ENCODE results near the gene HIF1A. TPM values are rescaled to one million over a fixed set of nuclear protein-coding genes. Genes with fewer than 3 reads are reported as not detected.

HIF1A gene
- total and polyA plus RNA-seq, 2 experiments from 2014 or later: 113 to 242 TPM

DNA sequence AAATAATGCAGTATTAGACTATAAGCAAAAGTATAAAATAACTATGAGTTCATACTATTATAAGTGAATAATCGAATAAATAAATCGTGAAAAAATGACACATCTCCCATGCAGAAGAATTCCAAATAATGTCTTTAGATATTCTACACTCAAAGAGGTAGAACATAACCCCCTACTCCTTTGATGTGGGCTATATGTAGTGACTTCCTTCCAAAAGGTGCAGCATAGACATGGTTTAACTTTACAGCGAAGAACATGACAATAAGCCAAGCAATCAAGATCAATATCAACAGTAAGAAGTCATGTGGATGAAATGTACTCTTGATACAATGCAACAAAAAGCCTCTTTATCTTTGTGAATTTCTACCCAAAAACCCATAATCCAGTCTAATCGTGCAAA, 46.0 kb upstream of the HIF1A start:
- no peaks in the 10 kb centered on the region for H3K27me3 ChIP-seq (ENCODE audit: insufficient read depth)
- no peaks in the 10 kb centered on the region for H3F3A ChIP-seq (replicated peaks; ENCODE audit: low read depth)
- H3K4me1 Mint-ChIP-seq: peaks cover 3% of the 10 kb centered on the region; the same call in 2 of the 3 replicates
- no peaks in the 10 kb centered on the region for H3K9me3 Mint-ChIP-seq
- H3K36me3 ChIP-seq (ENCODE audit: insufficient read depth): no peaks in the 10 kb centered on the region
- ATAC-seq (no peak), DNase-seq (ENCODE audit: low spot score) (no peak)
- no peaks in the 10 kb centered on the region for H3K36me3 Mint-ChIP-seq (ENCODE audit: low read depth)
- no peak overlapping the region for H3K4me3 ChIP-seq
- H3K79me2 ChIP-seq (replicated peaks; ENCODE audit: insufficient read depth): no peaks in the 10 kb centered on the region
- no peak overlapping the region for H3K4me3 Mint-ChIP-seq
- no peak overlapping the region for H3K4me2 ChIP-seq
- H4K20me1 ChIP-seq (replicated peaks; ENCODE audit: insufficient read depth): no peaks in the 10 kb centered on the region
- H3K4me1 ChIP-seq (ENCODE audit: insufficient read depth): no peaks in the 10 kb centered on the region
- H2AFZ ChIP-seq: no peak overlapping the region
- H3K27me3 Mint-ChIP-seq (ENCODE audit: insufficient read depth, low read depth, poor library complexity): no peaks in the 10 kb centered on the region
- H3K27ac Mint-ChIP-seq: no peak overlapping the region
- no peaks in the 10 kb centered on the region for H3K9me2 ChIP-seq (ENCODE audit: insufficient read depth)
- H3K27ac ChIP-seq (ENCODE audit: low read depth): no peak overlapping the region
- TF ChIP-seq JUNB (IDR thresholded peaks at IDR 0.05; ENCODE audit: unreplicated experiment) (no peak), REST (IDR thresholded peaks at IDR 0.05; ENCODE audit: unreplicated experiment) (no peak)

DNA sequence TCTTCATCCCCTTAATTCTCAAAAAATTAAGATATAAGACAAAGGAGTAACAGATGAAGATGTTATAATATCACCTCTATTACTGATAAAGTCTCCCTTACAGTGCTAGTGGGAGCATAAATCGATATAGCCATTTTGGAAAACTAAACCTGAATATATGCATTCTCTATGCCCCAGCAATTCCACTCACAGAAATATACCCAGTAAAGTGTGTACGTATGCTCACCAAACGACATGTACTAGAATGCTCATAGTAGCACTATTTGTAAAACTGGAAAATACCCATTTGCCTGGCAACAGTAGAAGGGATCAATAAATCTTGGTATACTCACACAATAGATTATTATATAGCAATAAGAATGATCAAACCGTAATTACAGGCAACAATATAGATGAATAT, 44.0 kb upstream of the HIF1A start:
- H3K27me3 ChIP-seq (ENCODE audit: insufficient read depth): no peaks in the 10 kb centered on the region
- no peak overlapping the region for H3K27ac ChIP-seq (ENCODE audit: low read depth)
- Mint-ChIP-seq H3K4me3 (no peak overlapping the region), H3K4me1 (no peaks in the 10 kb centered on the region), H3K27ac (no peak overlapping the region), H3K27me3 (ENCODE audit: insufficient read depth, low read depth, poor library complexity) (peaks cover 6% of the 10 kb centered on the region), H3K36me3 (ENCODE audit: low read depth) (no peaks in the 10 kb centered on the region), H3K9me3 (no peaks in the 10 kb centered on the region)
- H3K9me2 ChIP-seq (ENCODE audit: insufficient read depth): no peaks in the 10 kb centered on the region
- no peaks in the 10 kb centered on the region for H3F3A ChIP-seq (replicated peaks; ENCODE audit: low read depth)
- H2AFZ ChIP-seq: no peak overlapping the region
- no peak overlapping the region for H3K4me2 ChIP-seq
- no peak overlapping the region for H3K4me3 ChIP-seq
- no peaks in the 10 kb centered on the region for H3K36me3 ChIP-seq (ENCODE audit: insufficient read depth)
- ATAC-seq: no peak
- H3K79me2 ChIP-seq (replicated peaks; ENCODE audit: insufficient read depth): no peaks in the 10 kb centered on the region
- no peaks in the 10 kb centered on the region for H4K20me1 ChIP-seq (replicated peaks; ENCODE audit: insufficient read depth)
- DNase-seq (ENCODE audit: low spot score): no peak
- no peaks in the 10 kb centered on the region for H3K4me1 ChIP-seq (ENCODE audit: insufficient read depth)
- TF ChIP-seq ZNF114 (CRISPR knock-in tag; IDR thresholded peaks at IDR 0.05) (no peak), EZH2 (IDR thresholded peaks at IDR 0.05; ENCODE audit: low read depth, unreplicated experiment) (no peak), EZH2phosphoT487 (IDR thresholded peaks at IDR 0.05; ENCODE audit: unreplicated experiment) (no peak), JUNB (IDR thresholded peaks at IDR 0.05; ENCODE audit: unreplicated experiment) (no peak), REST (IDR thresholded peaks at IDR 0.05; ENCODE audit: unreplicated experiment) (no peak), ZNF331 (CRISPR knock-in tag; IDR thresholded peaks at IDR 0.05; ENCODE audit: low read depth) (no peak), CTCF (conservative IDR thresholded peaks at IDR 0.05; ENCODE audit: low read depth in 2 of 2) (no peak)
